ENCODE measurements around the gene GMPR2. TPM values are rescaled to one million over a fixed set of nuclear protein-coding genes. Genes with fewer than 3 reads are reported as not detected.

Gene GMPR2
- 37.5 TPM for total RNA-seq

- Histone ChIP-seq H3K36me3 (peaks cover 17 to 40% of the 10 kb centered on the region in 2 donors), H3K27me3 (no peaks in the 10 kb centered on the region), H3K27ac (peak within 1 kb of the TSS; percentile 86 to 89), H3K4me3 (peak within 1 kb of the TSS; percentile 85 to 90), H3K4me1 (peaks cover 10 to 20% of the 10 kb centered on the region in 2 donors), H3K9me3 (no peaks in the 10 kb centered on the region)
- DNase-seq (ENCODE audit: low spot score in 2 of 2): no peak
- intact Hi-C loops (cut with DNase I): loop anchor here (1.0 to 5.0 kb wide), 5 partner anchors 9 to 86 kb away; partner anchors contain the start of genes MDP1, PSME2, RABGGTA and RNF31
- TF ChIP-seq, protein P1, sequence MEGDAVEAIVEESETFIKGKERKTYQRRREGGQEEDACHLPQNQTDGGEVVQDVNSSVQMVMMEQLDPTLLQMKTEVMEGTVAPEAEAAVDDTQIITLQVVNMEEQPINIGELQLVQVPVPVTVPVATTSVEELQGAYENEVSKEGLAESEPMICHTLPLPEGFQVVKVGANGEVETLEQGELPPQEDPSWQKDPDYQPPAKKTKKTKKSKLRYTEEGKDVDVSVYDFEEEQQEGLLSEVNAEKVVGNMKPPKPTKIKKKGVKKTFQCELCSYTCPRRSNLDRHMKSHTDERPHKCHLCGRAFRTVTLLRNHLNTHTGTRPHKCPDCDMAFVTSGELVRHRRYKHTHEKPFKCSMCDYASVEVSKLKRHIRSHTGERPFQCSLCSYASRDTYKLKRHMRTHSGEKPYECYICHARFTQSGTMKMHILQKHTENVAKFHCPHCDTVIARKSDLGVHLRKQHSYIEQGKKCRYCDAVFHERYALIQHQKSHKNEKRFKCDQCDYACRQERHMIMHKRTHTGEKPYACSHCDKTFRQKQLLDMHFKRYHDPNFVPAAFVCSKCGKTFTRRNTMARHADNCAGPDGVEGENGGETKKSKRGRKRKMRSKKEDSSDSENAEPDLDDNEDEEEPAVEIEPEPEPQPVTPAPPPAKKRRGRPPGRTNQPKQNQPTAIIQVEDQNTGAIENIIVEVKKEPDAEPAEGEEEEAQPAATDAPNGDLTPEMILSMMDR (IDR thresholded peaks at IDR 0.05): no peak
Measured at GRCh38 chr14:24232645-24233537, at the start of gene GMPR2. Gene GMPR2, plus strand, starts transcription at chr14:24232929. Its CDS starts 325 bp downstream, at chr14:24233254.

- Histone ChIP-seq H3K9me3 (no peaks in the 10 kb centered on the region), H3K4me1 (peaks cover 0 to 7% of the 10 kb centered on the region in 2 donors), H3K36me3 (peaks cover 42 to 76% of the 10 kb centered on the region in 2 donors), H3K27me3 (no peaks in the 10 kb centered on the region), H3K27ac (no peak overlapping the region), H3K4me3 (no peak overlapping the region)
- TF ChIP-seq, protein P1 (IDR thresholded peaks at IDR 0.05): no peak
- intact Hi-C loops (cut with DNase I): no loop called here
- no peak for DNase-seq (ENCODE audit: low spot score in 2 of 2)
Measured at GRCh38 chr14:24183014-24183481, 49.7 kb upstream of the GMPR2 start.

DNA sequence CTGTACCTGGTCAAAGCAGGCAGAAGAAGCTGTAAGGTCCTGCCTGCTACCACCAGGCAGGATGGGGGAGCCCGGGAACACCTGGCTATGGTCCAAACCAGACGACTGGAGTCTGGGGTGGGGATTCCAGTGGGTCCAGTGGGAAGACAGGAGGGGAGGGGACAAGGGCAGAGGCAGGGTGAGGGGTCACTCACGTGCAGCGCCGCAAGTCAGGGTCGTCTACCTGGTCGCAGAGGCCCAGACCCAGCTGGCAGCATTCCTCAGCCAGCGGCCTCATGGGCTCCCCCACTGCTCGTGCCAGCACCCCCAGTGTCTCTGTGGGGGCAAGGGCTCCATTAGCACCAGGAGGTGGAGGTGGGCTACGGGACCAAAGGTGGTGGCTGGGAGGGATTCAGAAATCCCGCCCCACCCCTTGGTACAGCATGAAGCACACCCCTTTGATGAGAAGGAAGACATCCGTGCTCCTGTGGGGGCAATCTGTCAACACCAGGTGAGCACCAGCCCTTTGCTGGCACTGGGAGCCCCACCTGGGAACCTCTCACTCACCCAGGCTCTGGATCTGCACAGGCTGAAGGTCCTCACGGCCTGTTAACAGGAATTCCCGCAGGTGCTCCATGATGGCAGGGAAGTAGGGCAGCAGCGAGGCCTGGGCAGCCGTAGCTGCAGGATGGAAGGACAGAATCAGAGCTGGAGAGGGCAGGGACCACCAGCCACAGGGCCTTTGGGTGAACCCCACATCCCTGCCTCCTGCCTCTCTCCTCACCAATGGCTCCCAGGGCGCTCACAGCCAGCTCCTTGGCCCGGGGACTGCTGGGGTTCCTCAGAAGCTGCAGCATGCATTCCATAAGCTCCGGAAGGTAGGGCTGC, 48.4 kb upstream of the GMPR2 start:
- Histone ChIP-seq H3K4me1 (peaks cover 0 to 15% of the 10 kb centered on the region in 2 donors), H3K36me3 (peaks cover 31 to 63% of the 10 kb centered on the region in 2 donors), H3K4me3 (no peak overlapping the region), H3K27me3 (no peaks in the 10 kb centered on the region), H3K9me3 (no peaks in the 10 kb centered on the region), H3K27ac (no peak overlapping the region)
- DNase-seq (ENCODE audit: low spot score in 2 of 2): no peak
- intact Hi-C loops (cut with DNase I): no loop called here
- TF ChIP-seq, protein P1 (IDR thresholded peaks at IDR 0.05): no peak

DNA sequence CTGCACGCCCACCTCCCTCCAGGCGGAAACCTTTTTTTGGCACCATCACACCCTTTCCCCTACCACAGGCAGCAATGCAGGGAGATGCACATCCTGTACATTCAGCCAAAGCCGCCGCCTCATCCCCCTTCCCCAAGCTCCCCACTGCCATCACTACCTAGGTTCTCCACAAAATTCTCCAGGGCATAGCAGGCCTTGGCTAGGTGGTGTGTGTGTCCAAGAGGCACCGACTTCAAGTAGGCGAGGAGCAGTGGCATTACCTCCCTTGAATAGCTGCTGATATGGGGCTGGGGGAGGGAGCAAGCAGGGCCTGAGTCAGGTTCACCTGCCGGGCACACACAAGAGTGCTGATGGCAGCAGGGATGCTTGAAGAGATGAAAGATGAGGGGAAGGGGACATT, 47.7 kb upstream of the GMPR2 start:
- Histone ChIP-seq H3K4me3 (no peak overlapping the region), H3K27me3 (no peaks in the 10 kb centered on the region), H3K4me1 (peaks cover 0 to 19% of the 10 kb centered on the region in 2 donors), H3K9me3 (no peaks in the 10 kb centered on the region), H3K36me3 (peaks cover 29 to 58% of the 10 kb centered on the region in 2 donors), H3K27ac (no peak overlapping the region)
- TF ChIP-seq, protein P1 (IDR thresholded peaks at IDR 0.05): no peak
- intact Hi-C loops (cut with DNase I): no loop called here
- DNase-seq (ENCODE audit: low spot score in 2 of 2): no peak

GRCh38 chr14:24185741-24186140, 47.0 kb upstream of the GMPR2 start:
- Histone ChIP-seq H3K4me3 (no peak overlapping the region), H3K4me1 (peaks cover 0 to 19% of the 10 kb centered on the region in 2 donors), H3K9me3 (no peaks in the 10 kb centered on the region), H3K27ac (no peak overlapping the region), H3K36me3 (peaks cover 29 to 54% of the 10 kb centered on the region in 2 donors), H3K27me3 (no peaks in the 10 kb centered on the region)
- TF ChIP-seq, protein P1 (IDR thresholded peaks at IDR 0.05): no peak
- no peak for DNase-seq (ENCODE audit: low spot score in 2 of 2)
- intact Hi-C loops (cut with DNase I): no loop called here
